GM12878 (cell line): ENCODE results near the gene LMOD3.

Source experiments
- EP300 ChIP-seq, 2 experiments: fragments of 150-350 bp in 1 of 2; IDR thresholded peaks; 2 replicates each; pipeline ENCODE4 v1.6.1; 2011 to 2012; ENCODE audit warnings: low read depth in 2 of 2, low read length in 2 of 2, borderline replicate concordance in 1 of 2, improper control_type of control experiment in 1 of 2, inconsistent platforms in 1 of 2; ENCODE audit not compliant: control insufficient read depth in 1 of 2
- TF ChIP-seq, protein P1 (sequence below): IDR thresholded peaks from 2 replicates; pipeline ENCODE4 v1.6.1; 2011; ENCODE audit warnings: low read depth, low read length, improper control_type of control experiment, borderline replicate concordance

DNA sequence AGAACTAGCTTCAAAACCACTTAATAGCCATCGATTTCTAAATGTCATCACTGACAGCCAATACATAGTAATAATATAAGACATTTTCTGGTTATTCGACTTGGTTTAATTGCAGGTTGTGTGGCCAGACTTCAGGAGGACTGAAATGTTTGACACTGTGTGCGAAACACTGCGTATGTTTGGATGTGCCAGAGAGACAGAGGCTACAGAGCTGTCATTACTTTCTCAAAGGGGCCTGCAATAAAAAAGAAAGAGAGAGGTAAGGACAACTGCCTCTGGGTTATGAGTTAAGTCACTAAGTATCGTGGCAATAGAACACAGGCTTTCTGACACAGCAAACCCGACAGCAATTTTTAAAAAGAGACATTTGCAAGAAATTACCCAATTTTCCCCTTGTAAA, 882 bp downstream of the LMOD3 start:
- TF ChIP-seq, protein P1, sequence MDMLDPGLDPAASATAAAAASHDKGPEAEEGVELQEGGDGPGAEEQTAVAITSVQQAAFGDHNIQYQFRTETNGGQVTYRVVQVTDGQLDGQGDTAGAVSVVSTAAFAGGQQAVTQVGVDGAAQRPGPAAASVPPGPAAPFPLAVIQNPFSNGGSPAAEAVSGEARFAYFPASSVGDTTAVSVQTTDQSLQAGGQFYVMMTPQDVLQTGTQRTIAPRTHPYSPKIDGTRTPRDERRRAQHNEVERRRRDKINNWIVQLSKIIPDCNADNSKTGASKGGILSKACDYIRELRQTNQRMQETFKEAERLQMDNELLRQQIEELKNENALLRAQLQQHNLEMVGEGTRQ: no peak
- no peak for TF ChIP-seq EP300 (IDR thresholded peaks at IDR 0.05; ENCODE audit: borderline replicate concordance in 1 of 2, control insufficient read depth in 1 of 2, low read depth in 2 of 2, low read length in 2 of 2)
